ENCODE results near the gene CBY1.

The CBY1 gene

DNA sequence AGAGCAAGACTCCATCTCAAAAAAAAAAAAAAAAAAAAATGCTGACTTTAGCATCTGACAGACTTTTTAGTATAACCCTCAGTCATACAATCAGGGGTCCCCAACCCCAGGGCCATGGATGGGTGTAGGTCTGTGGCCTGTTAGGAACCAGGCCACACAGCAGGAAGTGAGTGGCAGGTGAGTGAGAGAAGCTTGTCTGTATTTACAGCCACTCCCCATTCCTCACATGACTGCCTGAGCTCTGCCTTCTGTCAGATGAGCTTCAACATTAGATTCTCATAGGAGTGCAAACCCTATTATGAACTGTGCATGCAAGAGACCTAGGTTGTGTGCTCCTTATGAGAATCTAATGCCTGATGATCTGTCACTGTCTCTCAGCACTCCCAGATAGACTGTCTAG, 3.6 kb upstream of the CBY1 start:
- no peak for DNase-seq

DNA sequence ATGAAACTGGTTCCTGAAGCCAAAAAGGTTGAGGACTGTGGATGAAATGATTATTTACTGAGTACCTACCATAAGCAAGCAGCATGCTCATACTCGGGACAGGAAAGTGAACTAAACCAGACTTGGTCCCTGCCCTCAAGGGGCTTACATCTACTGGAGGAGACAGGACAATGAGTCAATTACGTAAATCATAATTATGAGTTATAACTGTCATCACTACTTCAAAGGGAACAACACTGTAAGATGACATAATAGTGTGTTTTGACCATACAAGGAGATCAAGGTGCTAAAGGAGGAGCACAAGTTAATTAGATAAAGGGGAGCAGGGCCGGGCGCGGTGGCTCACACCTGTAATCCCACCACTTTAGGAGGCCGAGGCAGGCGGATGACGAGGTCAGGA, 2.7 kb upstream of the CBY1 start:
- DNase-seq: peak; percentile 4

DNA sequence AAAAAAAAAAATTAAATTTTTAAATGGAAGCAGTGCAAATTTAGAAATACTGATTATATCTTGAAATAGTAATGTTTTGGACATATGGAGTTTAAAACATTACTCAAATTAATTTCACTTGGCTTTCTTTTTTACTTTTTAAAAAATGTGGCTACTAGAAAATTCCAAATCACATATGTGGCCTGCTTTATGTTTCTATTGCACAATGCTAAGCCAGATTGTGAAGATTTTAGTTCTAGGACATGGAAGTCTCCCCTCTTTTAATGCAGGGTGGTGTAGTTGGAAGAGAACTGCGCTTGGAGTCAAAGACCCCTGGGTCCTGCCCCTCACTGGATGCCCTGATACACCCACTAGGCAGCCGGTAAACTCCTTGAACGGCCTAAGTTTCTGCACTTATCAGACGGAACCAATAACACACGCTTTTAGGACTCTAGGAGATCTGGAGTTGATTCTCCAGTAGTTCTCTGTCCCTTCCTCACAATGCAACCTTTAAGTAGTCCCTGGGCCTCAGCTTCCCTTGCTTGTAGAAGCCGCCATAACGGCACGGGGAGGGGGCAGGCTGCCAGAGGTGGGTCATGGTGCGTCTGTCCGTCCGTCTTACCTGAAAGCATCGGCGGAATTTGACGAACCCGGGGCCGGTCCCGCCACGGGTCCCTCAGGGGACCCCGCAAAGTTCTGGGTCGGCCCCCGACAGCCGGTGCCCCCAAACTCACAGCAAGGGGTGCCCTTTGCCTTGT, 751 bp upstream of the CBY1 start:
- peak; percentile 9 for DNase-seq

DNA sequence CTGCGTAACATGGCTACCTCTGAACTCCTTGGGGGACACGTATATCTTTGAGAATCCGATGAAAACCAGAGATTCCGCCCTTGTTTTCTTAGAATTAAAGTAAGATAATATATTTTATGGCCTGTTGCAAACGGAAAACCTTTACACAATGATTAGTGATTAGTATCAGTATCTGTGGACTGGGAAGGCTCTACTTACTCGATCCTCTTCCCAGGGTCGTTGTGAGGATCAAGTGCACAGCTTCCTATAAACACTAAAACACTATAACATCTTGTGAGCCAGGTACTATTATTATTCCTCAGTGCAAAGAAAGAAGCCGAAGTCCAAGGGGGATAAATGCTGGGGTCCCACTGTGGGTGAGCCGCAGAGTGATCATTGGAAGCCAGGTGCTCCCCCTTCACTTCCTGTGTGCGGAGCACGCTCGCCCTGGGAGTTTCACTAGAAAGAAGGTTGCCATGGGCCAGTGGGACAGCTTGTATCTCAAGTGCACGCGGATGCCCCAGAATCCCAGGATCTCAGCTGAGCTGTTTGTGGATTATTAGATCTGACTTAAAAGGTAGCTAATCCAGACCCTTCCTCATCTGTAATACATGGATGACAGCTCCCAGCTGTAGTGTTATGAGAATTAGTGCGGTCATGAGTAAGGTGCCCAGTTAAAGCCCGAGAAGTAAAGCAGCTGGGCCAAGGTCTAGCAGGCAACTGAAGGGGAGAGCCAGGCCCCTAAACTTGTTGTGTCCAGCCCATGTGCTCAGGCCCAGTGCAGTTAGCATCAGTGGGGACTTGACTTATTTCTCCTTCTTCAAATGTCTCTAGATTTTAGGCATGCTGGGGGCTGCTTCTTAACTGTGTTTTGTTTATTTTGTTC, 839 bp downstream of the CBY1 start:
- peak; percentile 7 for DNase-seq

DNA sequence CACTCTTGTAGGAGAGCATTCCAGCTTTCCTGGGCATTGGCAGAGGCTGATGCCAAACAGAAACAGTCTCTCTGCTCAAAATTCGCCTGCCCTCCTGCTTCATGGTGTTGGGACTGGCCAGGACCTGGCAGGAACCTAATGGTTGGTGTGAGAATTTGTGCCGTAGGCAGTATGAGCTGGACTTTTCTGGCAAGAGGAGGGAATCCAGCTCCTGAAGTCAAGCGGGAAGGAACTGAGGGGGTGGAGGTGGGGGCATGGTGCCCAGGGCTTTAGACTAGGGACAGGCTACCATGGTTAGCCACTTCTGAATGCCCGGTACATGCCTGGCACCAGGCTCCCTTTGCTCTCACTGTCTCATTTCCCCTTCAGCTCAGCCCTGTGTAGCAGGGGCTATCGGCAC, 18.4 kb downstream of the CBY1 start:
- no peak for DNase-seq

DNA sequence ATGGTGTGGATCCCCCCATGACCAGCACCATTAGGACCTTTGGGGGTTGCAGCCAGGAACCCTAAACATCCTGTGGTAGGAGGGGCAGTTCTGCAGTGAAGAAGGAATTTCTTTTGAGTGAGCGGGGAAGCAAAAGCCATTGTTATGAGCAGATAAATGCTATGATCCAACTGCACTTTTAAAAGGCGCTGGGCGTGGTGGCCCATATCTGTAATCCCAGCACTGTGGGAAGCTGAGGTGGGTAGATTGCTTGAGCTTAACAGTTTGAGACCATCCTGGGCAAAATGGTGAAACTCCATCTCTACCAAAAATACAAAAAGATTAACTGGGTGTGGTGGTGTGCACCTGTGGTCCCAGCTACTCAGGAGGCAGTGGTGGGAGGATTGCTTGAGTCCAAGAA, 19.4 kb downstream of the CBY1 start:
- no peak for DNase-seq

DNA sequence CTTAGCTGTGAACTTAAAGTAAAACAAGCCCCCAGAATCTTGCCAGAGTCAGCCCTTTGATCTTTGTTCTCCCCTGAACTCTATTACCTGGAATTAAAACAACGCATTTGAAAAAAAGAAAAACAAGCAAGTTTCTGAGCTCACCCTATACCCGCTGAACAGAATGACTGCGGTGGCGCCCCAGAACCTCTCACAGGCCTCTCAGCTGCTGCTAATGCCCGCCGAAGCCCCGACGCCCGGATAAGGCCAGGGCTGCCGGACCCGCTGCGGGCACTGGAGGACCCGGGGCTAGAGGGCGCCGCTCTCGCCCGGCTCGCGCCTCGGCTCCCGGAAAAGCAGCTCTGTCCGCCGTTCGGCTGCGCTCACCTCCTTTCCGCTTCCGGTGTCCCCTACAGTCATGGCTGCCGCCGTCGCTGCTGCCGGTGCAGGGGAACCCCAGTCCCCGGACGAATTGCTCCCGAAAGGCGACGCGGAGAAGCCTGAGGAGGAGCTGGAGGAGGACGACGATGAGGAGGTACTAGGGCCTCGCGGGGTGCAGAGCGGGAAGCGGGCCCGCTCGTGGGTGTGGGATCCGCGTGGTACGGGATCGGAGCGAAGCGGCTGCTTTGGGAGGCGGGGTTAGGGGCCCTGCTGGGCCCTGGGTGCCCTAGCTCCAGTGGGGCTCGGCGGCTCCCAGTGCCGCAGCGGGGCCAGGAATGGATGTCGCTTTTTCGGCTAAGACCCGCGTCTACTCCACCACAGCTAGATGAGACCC, 25.3 kb downstream of the CBY1 start, which contains the start of gene TOMM22:
Gene TOMM22, plus strand, starts transcription at position 376 of the 754 bp plus-strand sequence. Its CDS starts 22 bp downstream, at position 398.
- DNase-seq: peak; percentile 87

DNA sequence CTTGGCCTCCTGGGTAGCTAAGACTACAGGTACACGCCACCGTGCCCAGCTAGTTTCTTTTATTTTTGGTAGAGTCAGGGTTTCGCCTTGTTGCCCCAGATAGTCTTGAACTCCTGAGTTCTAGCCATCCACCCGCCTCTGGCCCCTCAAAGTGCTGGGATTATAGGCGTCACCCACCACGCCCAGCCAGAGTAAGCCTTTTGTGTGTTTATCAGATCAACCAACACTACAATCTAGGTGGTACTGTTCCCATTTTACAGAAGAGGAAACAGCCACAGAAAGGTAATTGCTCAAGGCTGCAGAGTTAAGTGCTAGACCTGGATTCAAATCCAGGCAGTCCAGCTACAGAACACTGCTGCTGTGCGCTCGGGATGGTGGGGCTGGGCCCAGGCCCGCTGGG, 28.5 kb downstream of the CBY1 start:
- no peak for DNase-seq

DNA sequence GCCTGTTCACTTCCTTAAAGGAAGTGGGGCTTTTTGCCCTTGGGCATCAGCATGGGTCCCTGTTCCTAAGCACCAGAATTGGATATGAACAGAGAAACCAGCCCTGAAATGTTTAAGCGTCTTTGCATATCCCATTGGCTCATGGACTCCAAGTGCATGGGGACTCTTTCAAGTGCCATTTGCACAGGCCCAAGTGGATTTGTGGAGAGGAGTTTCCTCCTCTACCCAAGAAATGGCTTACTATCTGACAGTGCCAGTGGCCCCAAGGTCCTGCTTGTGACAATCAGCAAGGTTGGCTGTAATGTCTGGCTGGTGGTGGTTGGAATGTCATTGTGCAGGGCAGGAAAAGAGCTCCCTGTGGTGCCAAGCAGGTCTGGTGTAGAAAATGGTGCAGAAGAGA, 29.3 kb downstream of the CBY1 start:
- DNase-seq: no peak

DNA sequence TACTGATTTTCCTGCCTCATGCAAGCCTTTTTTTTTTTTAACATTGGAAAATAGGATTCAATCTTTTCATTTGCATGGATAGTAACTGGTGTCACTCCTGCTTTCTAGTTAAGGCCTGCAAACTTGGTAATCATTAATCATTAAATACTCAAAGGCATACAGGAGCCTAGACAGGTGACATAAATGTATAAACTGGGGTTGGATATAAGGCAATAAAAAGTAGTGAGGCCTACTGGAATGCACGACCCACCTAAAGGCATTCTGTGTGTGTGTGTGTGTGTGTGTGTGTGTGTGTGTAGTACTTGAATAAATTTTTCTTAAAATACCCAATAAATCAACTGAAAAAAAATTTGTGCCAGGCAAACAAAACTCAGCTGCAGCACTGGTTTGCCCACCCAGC, 33.2 kb downstream of the CBY1 start:
- DNase-seq: no peak

DNA sequence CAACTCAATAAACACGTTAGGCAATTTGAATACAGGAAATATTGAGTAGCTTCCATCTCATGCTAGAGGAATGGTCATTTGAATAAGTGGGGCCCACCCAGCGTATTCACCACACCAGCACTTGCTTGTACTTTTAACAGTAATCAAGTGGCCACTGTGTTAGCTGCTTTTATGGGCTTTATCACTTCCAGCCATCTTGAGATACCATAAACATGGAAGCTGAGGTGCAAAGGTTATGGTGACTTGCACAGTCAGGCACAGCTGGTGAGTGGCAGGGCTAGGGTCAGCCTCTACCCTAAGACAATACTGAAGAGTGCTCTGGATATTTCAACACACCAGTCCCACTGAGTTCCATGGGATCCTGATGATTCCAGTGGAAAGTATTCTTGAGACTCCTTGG, 37.6 kb downstream of the CBY1 start:
- DNase-seq: no peak

DNA sequence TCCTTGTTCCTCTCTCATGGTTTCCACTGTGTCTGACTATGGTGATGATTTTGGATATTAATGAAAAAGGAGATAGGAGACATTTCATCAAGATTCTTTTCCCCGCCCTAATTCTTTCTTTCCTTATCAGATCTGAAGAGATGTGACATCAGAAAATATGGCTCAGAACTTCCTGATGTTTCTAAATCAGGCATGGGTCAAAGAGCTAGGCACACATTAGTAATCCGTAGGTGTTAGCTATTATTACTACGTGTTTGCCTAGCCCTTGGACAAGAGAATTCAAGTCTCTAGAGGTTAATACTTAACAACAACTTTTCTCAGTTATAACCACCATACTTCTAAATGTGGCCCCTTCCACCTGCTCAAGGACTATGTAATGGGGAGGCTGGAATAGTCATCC, 38.5 kb downstream of the CBY1 start:
- DNase-seq: no peak

DNA sequence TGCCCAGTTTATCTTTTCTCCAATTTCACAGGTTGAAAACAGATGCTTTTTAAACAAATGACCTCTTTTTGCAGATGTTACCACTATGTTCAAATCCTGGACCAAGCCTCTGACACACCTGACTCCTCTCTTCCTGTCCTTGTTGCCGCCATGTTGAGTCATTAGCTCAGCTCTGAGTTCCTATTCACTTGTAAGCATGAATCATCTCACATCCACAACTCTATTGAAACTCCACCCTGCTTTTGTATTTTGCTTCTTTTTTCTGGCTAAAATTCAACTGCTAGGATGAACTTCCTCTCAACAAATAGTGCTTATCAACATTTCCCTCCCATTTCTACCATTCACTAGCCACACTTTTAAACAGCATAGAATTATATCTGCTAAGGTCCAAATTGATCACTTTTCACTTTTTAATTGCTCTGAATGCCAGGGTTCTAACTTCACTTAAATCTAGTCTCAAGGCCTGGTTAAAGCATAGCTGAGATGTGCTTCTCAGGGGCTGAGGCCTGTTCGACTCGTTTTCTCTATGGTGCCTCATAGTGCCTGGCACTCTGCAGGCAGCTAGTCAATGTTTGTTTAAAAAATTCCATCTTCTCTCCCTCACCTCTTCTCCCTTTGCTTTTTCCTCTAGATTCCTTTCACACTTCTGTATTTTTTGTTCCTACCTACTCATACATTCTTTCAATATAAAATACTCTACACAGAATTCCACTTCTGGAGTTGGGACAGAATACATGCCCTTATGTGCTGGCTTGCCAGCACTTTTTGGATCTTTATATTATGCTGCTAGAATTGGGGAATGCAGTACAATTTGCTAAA, 40.4 kb downstream of the CBY1 start:
- peak; percentile 81 for DNase-seq

DNA sequence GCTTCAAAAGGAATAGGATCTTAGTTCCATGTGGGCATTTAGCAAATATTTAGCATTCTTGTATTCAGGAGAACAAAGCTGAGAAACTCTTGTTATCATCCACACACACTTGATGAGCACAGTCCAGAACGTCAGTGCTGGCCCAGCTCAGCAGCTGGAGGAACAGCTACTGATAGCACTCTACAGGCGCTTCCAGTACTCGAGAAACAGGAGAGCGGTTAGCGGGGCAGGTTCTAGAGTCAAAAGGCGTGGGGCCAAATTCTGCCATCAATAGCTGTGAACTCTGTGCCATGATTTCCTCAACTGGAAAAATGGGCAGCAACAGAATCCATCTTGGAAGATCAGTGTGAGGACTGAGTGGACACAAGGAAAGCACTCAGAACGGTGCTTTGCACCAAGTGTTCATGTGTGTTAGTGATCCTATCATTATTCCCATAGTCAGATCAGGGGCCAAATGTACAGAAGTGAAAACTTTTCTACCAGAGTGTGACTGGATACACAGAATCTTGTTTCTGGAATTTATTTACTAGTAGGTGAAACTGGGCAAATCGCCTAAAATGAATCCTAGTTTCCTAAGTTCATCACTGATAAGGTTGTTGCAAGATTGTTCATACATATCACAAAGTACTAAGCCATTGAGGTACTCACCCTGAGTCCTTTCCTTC, 41.1 kb downstream of the CBY1 start:
- DNase-seq: peak; percentile 19

DNA sequence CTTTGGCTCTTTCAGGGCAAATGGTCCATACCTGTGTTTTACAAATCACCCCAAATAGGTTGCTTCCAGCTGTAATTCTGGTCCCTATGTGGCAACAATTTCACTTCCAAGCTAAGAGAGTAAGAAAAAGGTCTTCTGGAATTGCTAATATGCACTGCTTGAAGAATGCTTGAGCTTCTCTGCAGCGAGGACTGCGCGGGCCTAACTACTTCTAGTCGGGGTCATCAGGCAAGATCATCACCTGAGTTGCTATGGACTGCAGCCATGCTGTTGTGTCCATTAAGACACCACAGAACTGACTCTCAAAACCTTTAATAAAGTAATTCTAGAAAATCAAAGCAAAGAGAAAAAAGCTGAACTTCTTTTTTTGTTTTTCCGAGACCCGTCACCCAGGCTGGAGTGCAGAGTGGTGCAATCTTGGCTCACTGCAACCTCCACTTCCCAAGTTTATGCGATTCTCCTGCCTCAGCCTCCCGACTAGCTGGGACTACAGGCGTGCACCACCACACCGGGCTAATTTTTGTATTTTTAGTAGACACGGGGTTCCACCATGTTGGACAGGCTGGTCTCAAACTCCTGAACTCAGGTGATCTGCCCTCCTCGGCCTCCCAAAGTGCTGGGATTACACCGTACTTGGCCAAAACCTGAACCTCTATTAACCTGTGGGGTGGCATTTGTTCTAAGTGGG, 42.1 kb downstream of the CBY1 start:
- DNase-seq: no peak

DNA sequence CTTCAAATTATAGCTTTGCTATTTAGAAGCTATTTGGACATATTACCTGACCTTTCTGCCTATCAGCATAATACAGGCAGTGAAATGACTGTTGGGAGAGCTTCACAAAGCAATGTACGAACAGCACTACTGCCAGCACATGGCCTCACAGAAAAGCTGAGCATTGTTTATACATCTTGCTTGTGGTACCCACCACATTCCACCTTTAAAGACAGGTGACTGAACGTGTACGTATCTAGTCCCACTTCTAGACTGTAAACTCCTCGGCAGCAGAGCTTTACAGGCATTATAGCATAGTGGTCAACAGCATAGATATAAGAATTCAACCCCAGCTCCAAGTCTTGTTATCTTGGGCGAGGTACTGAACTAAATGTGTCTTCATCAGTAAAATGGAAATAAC, 42.7 kb downstream of the CBY1 start:
- no peak for DNase-seq

DNA sequence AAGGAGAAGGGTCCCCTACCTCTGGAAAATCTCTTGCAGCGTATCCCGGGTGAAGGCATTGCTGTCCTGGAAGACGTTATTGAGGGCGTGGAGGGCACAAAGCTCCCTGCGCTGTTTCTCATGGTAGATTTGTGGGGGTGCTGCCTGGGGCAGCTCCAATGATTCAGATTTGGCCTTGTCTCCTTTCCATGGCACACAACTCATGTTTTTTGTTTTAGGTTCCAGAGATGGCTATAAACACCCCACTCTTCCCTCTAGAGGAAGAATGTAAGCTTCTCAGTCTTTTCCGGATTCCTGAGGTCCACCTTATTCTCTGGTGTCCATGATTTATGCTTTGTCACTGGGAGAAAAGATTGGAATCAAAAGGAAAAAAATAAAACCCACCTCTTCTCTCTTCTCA, 43.3 kb downstream of the CBY1 start:
- peak; percentile 61 for DNase-seq

DNA sequence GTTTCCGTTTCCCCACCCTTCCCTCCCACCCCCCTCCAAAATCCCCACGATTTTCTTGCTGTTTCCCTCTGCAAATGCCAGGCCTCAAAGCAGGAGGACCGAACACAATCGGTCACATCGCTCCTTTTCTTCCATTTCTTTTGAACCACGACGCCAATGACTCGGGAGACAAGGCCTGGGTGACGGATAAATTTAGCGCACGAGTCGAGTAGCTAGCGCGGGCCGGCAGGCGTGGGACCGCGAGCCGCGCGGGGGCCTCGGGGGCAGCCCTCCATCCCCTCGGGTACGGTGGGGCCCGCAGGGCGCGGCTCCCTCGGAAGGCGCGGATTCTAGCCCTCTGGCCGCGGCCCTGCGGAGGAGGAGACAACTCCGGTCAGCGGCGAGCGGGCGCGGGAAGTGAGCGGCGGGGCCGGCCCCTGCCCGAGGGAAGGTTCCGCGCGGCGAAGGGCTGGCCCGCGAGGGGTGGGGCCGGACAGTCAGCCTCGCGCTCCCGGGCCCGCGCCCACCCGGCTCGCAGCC, 43.9 kb downstream of the CBY1 start:
- no peak for DNase-seq

DNA sequence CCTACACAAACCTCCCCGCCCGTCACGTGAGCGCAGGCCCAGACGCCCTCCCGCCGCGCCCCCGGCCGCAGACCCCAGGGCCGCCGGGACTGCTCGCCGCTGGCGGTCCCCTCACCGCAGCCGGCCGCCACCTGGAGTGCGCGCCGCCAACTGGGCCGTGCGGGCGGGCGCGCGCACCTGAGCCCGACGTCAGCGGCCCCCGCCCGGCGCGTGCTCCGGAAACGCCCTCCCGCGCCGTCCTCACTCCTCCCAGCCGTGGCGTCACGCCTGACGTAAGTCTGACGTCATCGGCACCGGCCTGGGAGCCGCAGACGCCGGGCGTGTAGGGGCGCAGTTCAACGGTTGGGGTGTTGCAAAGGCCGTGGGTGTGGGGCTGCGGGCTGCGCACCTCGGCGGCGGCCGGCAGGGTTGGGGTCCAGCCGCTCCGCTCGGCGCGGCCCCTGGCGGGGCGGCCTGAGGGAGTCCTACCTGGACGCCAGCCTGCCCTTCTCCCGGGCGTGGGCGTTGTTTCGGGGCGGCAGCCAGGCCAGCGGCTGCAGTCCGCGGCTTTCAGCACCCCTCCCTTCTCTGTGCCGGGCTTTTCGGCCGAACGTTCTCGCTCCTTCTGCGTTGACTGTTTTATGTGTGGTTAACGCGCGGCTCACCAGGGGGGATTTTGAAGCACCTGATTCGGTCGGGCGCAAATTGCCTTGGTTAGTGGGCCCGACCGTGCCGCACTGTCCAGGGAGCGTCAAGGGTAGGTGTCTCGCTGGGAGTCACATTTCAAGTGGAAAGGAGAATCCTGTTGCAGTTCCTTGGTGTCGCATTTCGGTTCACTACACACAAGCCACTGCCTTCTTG, 44.6 kb downstream of the CBY1 start, which contains the start of gene JOSD1:
Gene JOSD1, minus strand, starts transcription at position 155 of the 840 bp plus-strand sequence. CDS start 956 bp downstream, outside the sequence.
- peak; percentile 95 for DNase-seq

DNA sequence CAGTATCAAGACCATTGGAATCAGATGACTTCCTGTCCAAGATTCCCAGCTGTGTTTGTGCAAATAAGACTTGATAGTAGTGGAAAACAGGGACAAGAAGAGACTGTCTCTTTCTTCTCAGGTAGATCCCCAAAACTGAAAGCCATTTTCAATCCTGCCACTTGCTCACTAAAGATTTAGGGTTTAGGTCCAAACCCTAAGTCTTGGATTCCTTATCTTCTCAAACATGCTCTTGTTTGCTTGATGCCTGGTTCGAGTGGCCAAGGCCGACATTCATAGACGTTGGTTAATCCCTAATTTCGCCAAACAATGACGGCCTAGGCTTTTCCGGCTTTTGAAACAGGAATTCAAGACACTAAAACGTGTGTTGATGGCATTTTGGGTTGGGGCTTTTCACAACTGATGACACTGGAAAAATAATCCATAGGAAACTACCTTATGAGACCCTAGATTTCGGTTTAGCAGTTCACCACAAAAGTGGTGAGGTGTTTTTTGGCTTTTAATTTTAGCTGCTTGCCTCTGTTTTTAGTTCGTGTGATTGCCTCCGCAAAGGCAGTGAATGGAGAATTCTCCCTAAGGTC, 48.3 kb downstream of the CBY1 start:
- DNase-seq: no peak

Data from fibroblast of skin of right biceps (primary cell).